ENCODE measurements around the gene VPS13D. TPM values are rescaled to one million over a fixed set of nuclear protein-coding genes. Genes with fewer than 3 reads are reported as not detected.

Gene VPS13D
- total RNA-seq, 1 experiment from 2014 or later: 20.2 TPM

GRCh38 chr1:12188115-12188514 is 41.7 kb upstream of the VPS13D start:
- peak; percentile 43 for DNase-seq
- no peaks in the 10 kb centered on the region for H3K23me2 ChIP-seq (ENCODE audit: insufficient read length, low read depth, low read length, poor library complexity, severe bottlenecking)
- no peak overlapping the region for H2BK5ac ChIP-seq (ENCODE audit: insufficient read length, low read length)
- no peak overlapping the region for H2BK120ac ChIP-seq (ENCODE audit: low read depth, low read length, poor library complexity, severe bottlenecking)
- H3T11ph ChIP-seq (ENCODE audit: low read length): no peak overlapping the region
- no peak overlapping the region for H2AFZ ChIP-seq (ENCODE audit: low read length)
- H2BK12ac ChIP-seq (ENCODE audit: insufficient read length, low read depth, low read length): no peak overlapping the region
- no peak overlapping the region for H4K5ac ChIP-seq (ENCODE audit: insufficient read length, low read depth, low read length)
- no peak overlapping the region for H4K8ac ChIP-seq (replicated peaks; ENCODE audit: insufficient read length, low read depth, low read length)
- H3K18ac ChIP-seq (ENCODE audit: insufficient read length, low read depth, low read length): no peak overlapping the region
- H3K27ac ChIP-seq (ENCODE audit: insufficient read length, low read depth, low read length): no peak overlapping the region
- H3K79me1 ChIP-seq (ENCODE audit: insufficient read depth, low read depth, low read length, poor library complexity, severe bottlenecking): no peaks in the 10 kb centered on the region
- no peaks in the 10 kb centered on the region for H4K20me1 ChIP-seq (ENCODE audit: control insufficient read depth, insufficient read depth, insufficient read length)
- no peak overlapping the region for H3K9ac ChIP-seq (ENCODE audit: extremely low read depth, insufficient read length, low read length)
- no peak overlapping the region for H3K56ac ChIP-seq (ENCODE audit: insufficient read length, low read depth, low read length)
- no peak overlapping the region for H2AK5ac ChIP-seq (ENCODE audit: insufficient read length, low read length)
- no peak for TF ChIP-seq CTCF (conservative IDR thresholded peaks at IDR 0.05)
- H3K27me3 Mint-ChIP-seq (ENCODE audit: low read depth): peaks cover 5% of the 10 kb centered on the region
- no peak overlapping the region for H3K4me2 ChIP-seq (ENCODE audit: insufficient read depth, insufficient read length, low read length)
- H3K9me3 Mint-ChIP-seq: peaks cover 0 to 4% of the 10 kb centered on the region in 2 experiments; a peak in 4 of 5 replicates
- H3K9me3 ChIP-seq (ENCODE audit: control insufficient read depth, low read depth, low read length): no peaks in the 10 kb centered on the region
- no CpG with 5 or more reads among the region's 3 CpGs for WGBS (ENCODE audit: extremely low coverage, insufficient read length, low lambda C conversion rate)
- no peak overlapping the region; a peak in 1 of 7 replicates for H3K27ac Mint-ChIP-seq
- H3K23ac ChIP-seq (ENCODE audit: insufficient read length, low read depth, low read length): no peak overlapping the region
- no peaks in the 10 kb centered on the region for H3K27me3 ChIP-seq (ENCODE audit: insufficient read depth, low read length)
- no peaks in the 10 kb centered on the region; the same call in 1 of the 2 replicates for H3K4me1 ChIP-seq (ENCODE audit: insufficient read depth, low read length)
- H3K14ac ChIP-seq (ENCODE audit: insufficient read depth, low read length): no peak overlapping the region
- H3K36me3 Mint-ChIP-seq (ENCODE audit: insufficient read depth in 1 of 3, low read depth in 3 of 3): peaks cover 0 to 5% (median 1%) of the 10 kb centered on the region in 3 experiments; a peak in 3 of 7 replicates
- no peaks in the 10 kb centered on the region for H3K79me2 ChIP-seq (ENCODE audit: insufficient read depth, low read length)
- H2BK20ac ChIP-seq (ENCODE audit: low read depth, low read length, poor library complexity, severe bottlenecking): no peak overlapping the region
- H4K91ac ChIP-seq (ENCODE audit: insufficient read length, low read depth, low read length): no peak overlapping the region
- H3K4me1 Mint-ChIP-seq: peaks cover 18 to 24% of the 10 kb centered on the region in 2 experiments
- no peak overlapping the region for H3K4ac ChIP-seq (ENCODE audit: low read depth, low read length)
- H3K4me3 Mint-ChIP-seq: no peak overlapping the region; a peak in 1 of 5 replicates
- H2BK15ac ChIP-seq (ENCODE audit: low read depth, low read length): no peak overlapping the region

Data from H9 (cell line).